DMS153 (cell line): ENCODE results near the gene CARS2.
"Not testable (repeated sequence)": the region's sequence is repeated elsewhere in the genome, so short reads cannot be mapped to it uniquely, and the experiment has no call there.

Experiments
- DNase-seq: peaks from one replicate; lab custom pipeline; 2025; lab: John Stamatoyannopoulos, UW

Gene CARS2

DNA sequence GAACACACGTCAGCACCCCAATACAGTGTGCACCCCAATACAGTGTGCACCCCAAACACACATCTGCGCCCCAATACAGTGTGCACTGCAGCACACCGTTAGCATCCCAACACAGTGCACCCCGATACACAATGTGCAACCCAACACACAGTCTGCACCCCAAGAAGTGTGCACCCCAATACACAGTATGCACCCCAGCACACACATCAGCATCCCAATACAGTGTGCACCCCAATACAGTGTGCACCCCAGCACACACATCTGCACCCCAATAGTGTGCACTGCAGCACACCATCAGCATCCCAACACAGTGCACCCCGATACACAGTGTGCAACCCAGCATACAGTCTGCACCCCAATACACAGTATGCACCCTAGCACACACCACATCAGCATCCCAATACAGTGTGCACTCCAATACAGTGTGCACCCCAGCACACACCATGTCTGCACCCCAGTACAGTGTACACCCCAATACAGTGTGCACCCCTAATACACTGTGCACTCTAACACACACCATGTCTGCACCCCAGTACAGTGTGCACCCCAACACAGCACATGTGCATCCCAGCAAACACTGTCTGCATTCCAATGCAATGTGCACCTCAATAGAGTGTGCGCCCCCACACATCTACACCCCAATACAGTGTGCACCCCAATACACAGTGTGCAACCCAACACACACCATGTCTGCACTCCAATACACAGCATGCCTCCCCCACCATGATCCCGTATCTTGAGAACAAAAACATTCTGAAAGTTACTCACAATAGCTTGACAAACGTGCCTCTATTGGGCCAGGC, 855 bp upstream of the CARS2 start:
- no peak for DNase-seq

DNA sequence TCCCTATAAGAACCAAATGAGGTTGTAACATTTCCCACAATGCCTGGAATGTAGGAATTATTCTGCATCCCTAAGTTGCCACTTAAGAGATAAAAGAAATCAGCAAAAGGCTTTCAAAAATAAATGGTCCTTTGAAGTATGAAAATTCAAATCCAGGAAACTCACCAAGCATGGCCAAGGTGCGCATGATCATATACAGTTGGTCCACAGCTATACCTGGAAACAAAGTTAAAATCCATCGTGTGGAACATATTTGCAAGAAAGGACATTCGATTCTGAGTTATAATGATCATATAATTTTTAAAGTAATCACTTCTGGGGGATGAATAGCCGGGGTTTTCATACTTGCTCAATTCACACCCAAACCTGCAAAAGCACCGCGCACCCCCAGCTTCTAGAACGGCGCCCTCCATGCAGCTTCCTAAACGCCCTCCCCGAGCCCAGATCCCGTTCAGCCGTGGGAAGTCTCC, 525 bp downstream of the CARS2 start:
- DNase-seq, result no peak

DNA sequence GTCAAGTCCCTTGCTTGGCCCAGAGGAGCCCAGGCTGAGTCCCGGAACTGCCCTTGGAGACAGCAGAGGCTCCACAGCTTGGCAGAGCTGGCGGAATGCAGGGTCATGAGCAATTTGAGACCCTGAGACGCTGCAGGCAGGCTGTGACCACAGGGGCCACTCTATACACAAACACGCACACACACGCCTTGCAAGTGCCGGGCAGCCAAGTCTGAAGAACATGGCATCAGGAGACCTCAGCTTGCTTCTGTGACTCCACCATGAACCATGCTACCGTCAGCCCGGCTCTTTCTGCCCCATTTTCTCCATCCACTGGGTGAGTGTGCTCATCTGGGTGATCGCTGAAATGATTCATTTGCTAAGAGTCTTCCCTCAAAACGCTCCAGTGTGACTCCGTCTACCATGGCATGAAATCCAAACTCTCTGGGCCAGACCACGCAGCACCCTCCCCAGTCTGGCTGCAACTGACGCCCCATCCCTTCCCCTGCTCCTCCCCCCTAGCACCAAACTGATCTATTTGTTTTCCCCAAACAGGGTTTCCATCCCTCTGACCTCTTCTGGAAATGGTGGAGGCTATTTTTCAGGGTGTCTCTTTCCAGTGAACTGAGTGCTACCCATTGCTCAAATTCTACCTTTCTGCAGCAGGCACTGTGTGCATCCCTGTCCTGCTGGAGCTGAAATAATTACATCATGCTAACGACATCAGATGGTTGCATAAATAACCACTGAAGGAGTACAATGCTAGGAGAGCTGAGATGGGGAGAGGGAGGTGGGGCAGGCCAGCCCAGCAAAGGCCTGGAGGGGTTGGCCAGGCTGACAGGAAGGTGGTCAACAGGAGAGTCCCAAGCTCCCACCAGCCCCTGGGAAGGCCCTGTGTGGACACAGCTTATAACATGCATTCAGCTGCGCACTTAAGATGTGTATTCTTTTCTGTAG, 3.1 kb downstream of the CARS2 start:
- no peak for DNase-seq

DNA sequence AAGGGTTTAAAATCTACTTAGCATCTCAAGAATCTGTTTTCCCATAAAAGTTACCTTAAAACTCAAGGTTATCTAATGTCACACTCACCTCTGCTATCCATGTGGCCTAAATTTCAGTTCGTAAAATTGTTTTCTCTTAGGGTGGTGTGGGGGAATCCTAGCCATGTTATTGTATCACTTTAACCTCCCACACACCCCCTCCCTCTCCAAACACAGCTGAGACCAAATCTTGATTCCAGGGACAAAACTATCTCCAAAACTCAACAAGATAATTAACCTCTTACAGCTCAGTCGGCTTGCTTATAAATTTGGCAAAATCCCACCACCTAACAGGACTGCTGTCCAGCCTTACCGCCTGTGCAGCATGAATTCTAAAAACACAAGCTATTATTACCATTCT, 3.8 kb downstream of the CARS2 start:
- no peak for DNase-seq

DNA sequence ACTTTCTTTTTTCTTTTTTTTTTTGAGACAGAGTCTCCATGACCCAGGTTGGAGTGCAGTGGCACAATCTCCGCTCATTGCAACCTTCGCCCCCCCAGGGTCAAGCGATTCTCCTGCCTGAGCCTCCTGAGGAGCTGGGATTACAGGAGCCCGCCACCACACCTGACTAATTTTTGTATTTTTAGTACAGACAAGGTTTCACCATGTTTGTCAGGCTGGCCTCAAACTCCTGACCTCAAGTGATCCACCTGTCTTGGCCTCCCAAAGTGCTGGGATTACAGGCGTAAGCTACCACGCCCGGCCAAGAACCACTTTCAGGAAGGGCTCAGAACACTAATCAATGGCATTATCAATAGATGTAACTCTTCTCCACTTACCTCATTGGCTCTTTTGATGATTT, 4.9 kb downstream of the CARS2 start:
- DNase-seq, result not testable (repeated sequence)

DNA sequence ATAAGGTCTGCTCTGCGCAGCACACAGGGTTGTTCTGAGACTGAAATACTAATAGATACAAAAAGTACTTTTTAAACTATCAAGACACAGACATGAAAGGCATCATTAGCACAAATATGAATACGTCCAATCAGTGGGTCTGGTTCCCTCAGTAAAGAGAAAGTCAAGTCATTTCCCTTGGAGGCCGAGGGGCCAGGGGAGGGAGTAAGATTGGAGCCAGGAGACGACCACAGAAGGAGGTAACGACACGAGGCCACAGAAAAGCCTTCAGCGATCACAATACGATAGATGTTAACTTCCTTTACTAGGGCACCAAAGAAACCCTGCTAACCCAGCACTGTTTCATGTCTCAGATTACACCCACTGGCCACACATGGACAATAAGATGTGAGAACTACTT, 5.3 kb downstream of the CARS2 start:
- no peak for DNase-seq

DNA sequence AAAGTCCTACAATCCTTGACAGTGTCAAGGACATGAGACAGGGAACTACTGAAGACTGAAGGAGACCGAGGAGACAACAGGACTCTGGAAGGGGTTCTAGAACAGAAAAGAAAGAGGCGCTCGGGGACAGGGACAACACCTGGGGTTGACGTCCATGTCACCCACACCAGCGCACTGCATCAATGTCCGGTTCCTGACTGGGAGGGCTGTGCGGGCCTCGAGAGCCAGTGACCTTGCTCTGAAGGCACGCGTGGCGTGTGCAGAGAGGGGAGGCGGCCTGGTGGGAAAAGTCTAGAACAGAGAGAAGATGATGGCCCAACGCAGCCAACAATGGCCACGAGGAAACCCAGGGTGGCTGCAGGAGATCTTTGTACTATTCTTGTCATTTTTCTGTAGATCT, 5.7 kb downstream of the CARS2 start:
- no peak for DNase-seq

DNA sequence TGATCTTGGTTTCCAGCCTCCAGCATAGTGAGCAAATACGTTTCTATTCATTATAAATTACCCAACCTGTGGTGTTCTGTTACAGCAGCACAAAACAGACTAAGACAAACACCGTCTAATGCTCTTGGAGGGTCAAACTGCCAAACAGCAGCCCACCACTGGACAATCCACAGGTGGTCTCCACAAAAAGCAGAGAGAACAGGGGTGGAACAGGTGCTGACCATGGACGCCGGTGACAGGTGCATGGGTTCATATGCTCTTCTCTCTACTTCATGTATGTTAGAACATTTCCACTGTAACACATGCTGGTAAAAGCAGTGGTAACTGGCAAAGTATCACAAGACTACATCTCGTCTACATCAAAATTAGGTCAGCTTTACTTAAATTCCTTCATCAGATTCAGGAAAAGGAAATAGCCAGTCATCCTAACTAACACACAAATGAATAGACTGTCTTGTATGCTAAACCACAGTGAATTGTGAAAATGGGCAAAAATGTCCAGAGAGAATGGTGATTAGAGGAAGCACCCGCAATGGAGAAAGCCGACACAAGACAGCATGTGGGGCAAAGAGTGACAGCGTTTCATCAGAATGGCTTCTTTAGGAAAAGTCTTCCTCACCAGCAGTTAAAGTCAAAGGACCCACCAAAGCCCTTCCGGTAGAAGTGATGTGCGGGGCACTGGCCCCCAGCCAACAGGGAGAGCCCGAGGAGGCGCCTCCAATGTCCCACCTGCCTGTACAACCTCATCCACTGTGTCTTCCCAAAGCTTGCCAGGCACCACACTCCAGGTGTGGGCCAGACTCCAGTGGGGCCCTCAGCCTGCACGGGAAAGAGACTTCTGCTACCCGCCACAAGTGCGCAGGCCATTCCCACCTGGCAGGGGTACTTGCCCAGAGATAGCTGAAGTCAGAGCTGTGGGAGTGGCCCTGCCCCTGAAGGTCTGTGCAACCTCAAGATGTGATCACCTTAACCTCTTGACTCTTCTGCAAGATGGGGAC, 6.5 kb downstream of the CARS2 start:
- DNase-seq, result no peak

DNA sequence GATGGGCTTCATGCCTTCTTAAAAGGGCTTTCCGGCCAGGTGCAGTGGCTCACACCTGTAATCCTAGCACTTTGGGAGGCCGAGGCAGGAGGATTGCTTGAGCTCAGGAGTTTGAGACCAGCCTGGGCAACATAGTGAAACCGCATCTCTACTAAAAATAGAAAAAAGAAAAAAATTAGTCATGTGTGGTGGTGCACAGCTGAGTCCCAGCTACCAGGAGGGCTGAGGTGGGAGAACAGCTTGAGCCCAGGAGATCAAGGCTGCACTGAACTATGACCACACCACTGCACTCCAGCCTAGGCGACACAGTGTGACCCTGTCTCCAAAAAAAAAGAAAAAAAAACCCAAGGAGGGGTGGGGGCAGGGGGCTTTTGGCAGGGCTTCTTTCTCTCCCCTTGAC, 7.2 kb downstream of the CARS2 start:
- no peak for DNase-seq

DNA sequence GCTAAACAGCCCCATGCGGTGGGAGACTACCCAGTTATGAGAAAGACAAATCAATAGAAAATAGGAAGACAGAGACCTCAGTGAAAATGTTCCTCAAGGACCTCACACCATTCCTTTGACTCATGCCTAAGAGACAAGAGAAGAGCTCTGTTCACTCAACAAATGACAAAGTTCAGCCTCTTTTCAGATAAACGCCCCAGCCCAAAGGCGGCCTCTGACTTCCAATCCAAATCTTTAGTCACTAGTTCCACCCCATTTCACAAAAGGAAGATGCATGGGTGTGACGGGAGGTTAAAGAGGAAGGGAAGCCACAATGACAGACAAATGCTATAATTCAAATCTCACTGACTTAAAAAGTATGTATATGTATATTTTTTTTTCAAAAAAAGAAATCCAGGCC, 8.1 kb downstream of the CARS2 start:
- no peak for DNase-seq

DNA sequence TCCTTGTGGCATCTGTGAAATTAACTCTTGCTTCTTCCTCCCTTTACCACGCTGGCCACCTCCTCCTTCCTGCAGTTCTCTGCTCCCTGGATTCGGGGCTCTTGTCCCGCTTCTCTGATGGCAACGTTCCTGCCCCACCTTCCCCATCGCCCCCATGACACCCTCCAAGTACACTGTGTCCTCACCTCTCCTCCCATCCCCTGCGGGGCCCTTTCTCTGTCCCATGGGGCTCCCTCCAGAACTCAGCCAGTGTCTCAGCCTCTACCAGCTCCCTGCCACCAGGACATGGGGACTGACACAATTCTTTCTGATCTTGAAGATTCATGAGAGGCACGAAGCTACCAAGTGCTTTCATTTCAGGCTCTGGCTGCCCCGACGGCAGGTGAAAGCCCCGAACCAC, 9.1 kb downstream of the CARS2 start:
- DNase-seq, result no peak

DNA sequence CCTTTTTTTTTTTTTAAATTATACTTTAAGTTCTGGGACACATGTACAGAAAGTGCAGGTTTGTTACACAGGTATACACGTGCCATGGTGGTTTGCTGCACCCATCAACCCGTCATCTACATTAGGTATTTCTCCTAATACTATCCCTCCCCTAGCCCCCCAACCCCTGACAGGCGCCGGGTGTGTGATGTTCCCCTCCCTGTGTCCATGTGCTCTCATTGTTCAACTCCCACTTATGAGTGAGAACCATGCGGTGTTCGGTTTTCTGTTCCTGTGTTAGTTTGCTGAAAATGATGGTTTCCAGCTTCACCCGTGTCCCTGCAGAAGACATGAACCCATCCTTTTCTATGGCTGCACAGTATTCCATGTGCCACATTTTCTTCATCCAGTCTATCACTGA, 10.1 kb downstream of the CARS2 start:
- not testable (repeated sequence) for DNase-seq

DNA sequence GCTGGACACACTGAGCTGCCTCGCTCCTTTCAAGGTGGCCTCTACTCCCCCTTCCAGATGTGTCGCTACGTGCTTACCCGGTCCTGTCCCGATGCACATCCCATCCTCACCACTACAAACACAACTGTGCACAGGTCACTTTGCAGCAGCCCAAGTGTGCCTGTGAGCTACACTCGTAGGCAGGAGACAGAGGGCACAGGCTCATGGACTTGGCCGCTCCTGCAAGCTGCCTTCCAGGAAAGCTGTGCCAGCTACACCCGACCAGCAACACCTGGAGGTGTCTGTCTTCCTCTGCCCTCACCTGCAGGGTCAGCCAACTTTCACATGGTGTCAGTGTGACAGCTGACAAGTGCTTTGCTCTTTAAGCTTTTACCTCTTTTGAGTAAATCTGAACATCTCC, 15.4 kb downstream of the CARS2 start:
- DNase-seq, result no peak

DNA sequence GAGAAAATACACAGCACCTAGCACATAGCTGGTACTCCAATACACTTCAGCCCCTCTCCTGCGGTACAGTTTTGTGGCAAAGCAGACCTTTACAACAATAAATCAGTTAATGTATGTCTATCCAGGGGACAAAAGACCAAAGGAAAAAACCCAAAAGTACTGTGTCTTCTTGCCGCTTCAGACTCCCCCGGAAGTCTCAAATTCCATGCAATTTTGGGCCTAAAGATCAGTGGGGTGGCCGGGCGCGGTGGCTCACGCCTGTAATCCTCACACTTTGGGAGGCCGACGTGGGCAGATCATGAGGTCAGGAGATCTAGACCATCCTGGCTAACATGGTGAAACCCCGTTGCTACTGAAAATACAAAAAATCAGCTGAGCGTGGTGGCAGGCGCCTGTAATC, 16.2 kb downstream of the CARS2 start:
- no peak for DNase-seq

DNA sequence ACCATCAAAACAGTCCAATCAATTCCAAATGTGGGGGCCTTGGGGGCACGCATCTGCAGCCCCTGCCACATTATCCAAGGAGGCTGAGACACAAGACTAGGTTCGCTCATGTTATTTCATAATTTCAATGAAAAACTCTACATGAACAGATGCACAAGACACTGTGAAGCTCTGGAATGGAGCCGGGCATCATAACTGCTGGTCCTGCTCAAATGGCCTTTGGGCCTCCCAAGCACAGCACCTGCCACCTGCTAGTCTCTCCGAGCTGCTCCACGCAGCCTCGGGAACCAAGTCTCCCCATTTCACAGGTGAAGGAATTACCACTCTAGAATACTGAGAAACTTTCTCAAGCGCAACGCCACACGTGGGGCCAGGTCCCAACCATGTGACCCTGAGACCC, 16.9 kb downstream of the CARS2 start:
- DNase-seq, result no peak

DNA sequence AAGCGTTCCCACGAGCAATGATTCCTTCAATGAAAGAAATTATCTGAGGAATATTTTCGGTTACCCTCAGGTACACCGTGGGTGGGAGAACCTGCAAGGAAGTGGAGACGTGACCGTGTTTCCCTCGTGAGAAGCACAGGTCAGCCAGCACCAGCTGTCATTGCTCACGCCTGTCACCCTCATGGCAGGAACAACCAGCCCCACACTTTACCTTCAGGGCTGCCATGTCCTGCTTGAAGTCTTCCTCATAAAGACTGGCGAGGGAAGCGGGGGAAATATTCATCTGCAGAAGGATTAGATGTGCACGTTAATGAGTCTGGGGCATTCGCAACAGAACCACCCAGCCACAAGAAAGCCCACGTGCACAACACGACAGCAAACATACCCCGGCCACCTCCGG, 18.2 kb downstream of the CARS2 start:
- DNase-seq, result no peak

DNA sequence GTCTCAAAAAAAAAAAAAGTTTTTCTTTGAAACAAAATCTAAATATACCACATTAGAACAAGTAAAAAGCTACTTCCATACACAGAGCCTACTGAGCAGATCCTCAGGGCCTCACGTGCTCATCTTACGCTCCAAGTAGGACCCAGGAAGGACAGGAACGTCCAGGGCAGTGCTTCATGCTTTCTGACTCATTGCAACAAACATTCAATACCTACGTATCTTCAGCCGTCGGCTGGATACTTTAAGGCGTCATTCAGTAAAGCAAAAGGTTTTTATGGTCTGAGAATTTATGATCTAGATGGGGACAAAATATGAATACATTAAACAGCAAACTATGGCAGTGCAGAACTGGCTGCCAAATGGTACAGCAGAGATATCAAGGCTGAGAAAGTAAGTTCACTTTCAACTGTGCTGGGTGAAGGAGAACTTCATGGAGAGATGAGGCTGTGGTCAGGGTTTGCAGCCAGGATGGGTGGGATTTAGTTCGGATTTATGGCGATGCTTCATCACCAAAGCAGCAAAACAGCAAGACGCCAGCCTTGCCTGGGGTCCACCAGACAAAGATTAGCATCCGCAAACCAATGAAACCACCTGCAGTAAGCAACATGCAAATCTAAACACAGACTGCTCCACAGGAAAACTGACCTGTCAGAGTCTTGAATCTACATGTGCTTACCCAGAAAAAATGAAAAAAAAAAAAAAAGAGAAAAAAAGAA, 20.5 kb downstream of the CARS2 start:
- DNase-seq, result no peak

DNA sequence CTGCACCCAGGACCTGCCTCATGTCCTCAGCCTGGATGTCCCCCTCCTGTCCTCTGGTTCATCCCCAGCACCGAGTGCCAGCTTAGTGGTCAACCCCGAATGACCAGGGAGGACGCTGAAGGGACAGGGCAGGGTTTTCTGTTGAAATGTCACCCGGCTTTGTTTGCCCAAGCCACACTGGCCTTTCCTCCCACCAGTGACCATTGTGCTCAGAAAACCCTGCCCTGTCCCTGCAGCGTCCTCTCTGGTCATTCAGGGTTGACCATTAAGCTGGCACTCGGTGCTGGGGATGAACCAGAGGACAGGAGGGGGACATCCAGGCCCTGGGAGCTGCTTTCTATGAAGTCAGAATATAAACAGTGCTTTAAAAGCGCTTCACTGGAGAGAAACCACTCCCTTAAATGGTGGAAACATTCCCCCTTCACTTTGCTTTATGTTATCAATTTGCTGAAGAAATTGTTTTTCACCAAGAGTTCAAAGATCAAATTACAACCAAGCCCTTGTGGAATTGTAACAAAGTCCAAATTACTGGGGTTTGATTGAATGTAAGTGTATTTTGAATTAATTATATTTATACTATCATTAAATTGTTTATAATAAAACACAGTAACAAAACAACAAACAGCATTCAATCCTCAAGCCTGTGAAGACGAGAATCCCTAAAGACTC, 21.4 kb downstream of the CARS2 start:
- no peak for DNase-seq

DNA sequence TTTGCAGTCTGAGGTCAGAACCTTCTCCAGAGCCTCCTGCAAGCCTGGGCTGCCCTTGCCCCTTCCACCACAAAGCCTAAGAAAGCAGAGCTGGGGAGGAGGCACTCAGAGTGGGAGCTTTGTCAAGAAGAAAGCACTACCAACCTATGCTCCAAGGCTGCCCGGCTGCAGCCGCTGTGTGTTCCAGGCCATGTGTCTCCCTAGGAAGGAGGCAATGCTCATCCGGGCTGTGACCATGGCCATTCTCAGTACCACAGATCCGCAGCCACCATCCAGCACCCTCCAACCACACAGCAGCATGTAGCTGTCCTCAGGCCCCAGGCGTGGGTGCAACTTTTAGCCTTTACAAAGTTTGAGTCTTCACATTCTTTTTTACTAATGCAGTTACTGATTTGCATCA, 22.0 kb downstream of the CARS2 start:
- DNase-seq, result no peak

DNA sequence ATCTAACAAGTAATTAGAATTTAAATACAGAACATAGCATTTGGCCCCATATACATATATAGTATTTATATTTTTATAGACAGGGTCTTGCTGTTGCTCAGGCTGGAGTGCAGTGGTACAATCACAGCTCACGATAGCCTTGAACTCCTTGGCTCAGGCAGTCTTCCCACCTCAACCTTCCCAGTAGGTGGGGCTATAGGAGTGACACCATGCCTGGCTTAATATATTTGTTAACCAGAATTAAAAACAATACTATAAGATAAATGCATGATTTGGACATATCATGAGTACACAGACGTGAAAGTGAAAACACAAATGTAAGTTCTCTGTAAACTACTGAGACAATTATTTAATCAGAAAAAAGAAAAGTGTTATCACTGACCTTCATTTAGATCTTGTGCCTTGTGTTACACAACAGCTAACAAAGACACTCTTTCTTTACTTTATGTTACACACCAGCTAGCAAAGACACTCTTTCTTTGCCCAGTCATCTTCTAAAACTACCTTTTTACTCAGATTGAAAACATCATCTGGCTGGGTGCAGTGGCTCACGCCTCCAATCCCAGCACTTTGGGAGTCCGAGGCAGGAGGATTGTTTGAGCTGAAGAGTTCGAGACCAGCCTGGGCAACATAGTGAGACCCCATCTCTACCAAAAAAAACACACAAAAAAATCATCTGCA, 22.6 kb downstream of the CARS2 start:
- DNase-seq, result no peak
